Measurements from ENCODE around the gene MICAL3.

- TF ChIP-seq CTCF (IDR thresholded peaks at IDR 0.05 in 4 of 5, conservative IDR thresholded peaks at IDR 0.05 in 1 of 5) (no peak), POLR2A (IDR thresholded peaks at IDR 0.05) (no peak)
These were observed 94.5 kb downstream of the MICAL3 start for GRCh38 chr22:17929909-17930308.
